ENCODE data around the gene PLOD2. TPM values are rescaled to one million over a fixed set of nuclear protein-coding genes. Genes with fewer than 3 reads are reported as not detected.

PLOD2 gene
- total RNA-seq, 2 experiments from 2014 or later, result not detected

DNA sequence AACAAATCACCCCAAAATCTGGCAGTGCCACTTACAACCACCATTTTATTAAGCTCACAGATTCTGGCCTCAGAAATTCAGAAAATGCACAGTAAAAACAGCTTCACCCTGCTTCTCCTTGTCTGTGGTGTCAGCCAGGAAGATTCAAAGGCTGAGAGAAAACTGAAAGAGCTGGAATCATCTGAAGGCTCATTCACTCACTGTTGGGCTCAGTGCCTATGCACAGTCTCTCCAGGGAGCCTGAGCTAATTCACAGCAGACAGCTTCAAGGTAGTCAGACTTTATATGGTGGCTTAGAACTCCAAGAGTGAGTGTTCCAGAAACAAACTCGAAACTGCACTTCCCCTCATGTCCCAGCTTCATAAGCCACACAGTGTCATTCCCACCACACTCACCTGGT is 16.5 kb upstream of the PLOD2 start:
- POLR2A ChIA-PET, result no interaction called here
- no peaks in the 10 kb centered on the region for H3K4me1 Mint-ChIP-seq (ENCODE audit: low read depth)
- intact Hi-C loops (cut with DNase I, micrococcal nuclease), result no loop called here
- peaks cover 5% of the 10 kb centered on the region for H3K27me3 Mint-ChIP-seq
- Histone ChIP-seq H3K4me1 (ENCODE audit: insufficient read depth, low read length) (no peaks in the 10 kb centered on the region), H3K27ac (ENCODE audit: low read depth in 1 of 2, low read length in 2 of 2) (no peak overlapping the region), H3K4me3 (ENCODE audit: low read length) (no peak overlapping the region), H3K9me3 (ENCODE audit: control insufficient read depth in 1 of 2, insufficient read depth in 1 of 2, low read length in 2 of 2) (no peaks in the 10 kb centered on the region), H3K27me3 (ENCODE audit: control insufficient read depth in 1 of 2, insufficient read depth in 2 of 2, low read length in 2 of 2) (no peaks in the 10 kb centered on the region), H3K36me3 (ENCODE audit: insufficient read depth, low read length) (no peaks in the 10 kb centered on the region)
- H3K36me3 Mint-ChIP-seq (ENCODE audit: low read depth), result no peaks in the 10 kb centered on the region
- ATAC-seq (ENCODE audit: poor library complexity) (no peak), DNase-seq (no peak)
- no peak for TF ChIP-seq CTCF (IDR thresholded peaks at IDR 0.05)
- no peak overlapping the region for H3K27ac Mint-ChIP-seq
- H3K9me3 Mint-ChIP-seq, result no peaks in the 10 kb centered on the region
- CTCF ChIA-PET, result no interaction called here
- no peak overlapping the region for H3K4me3 Mint-ChIP-seq

- Mint-ChIP-seq H3K4me3 (no peak overlapping the region), H3K27ac (no peak overlapping the region), H3K4me1 (ENCODE audit: low read depth) (no peaks in the 10 kb centered on the region), H3K27me3 (peaks cover 5% of the 10 kb centered on the region), H3K9me3 (no peaks in the 10 kb centered on the region), H3K36me3 (ENCODE audit: low read depth) (no peaks in the 10 kb centered on the region)
- TF ChIP-seq CTCF (IDR thresholded peaks at IDR 0.05), result no peak
- DNase-seq (no peak), ATAC-seq (ENCODE audit: poor library complexity) (no peak)
- H3K27me3 ChIP-seq (ENCODE audit: control insufficient read depth in 1 of 2, insufficient read depth in 2 of 2, low read length in 2 of 2), result no peaks in the 10 kb centered on the region
- ChIA-PET CTCF (no interaction called here), POLR2A (no interaction called here)
- intact Hi-C loops (cut with DNase I, micrococcal nuclease), result no loop called here
- H3K4me1 ChIP-seq (ENCODE audit: insufficient read depth, low read length), result no peaks in the 10 kb centered on the region
- no peak overlapping the region for H3K4me3 ChIP-seq (ENCODE audit: low read length)
- H3K9me3 ChIP-seq (ENCODE audit: control insufficient read depth in 1 of 2, insufficient read depth in 1 of 2, low read length in 2 of 2), result no peaks in the 10 kb centered on the region
- H3K27ac ChIP-seq (ENCODE audit: low read depth in 1 of 2, low read length in 2 of 2), result no peak overlapping the region
- no peaks in the 10 kb centered on the region for H3K36me3 ChIP-seq (ENCODE audit: insufficient read depth, low read length)
Measured at GRCh38 chr3:146177072-146177471, 16.1 kb upstream of the PLOD2 start.

- H3K4me1 Mint-ChIP-seq (ENCODE audit: low read depth), result no peaks in the 10 kb centered on the region
- H3K36me3 ChIP-seq (ENCODE audit: insufficient read depth, low read length), result no peaks in the 10 kb centered on the region
- no peaks in the 10 kb centered on the region for H3K9me3 Mint-ChIP-seq
- CTCF ChIA-PET, result no interaction called here
- H3K4me3 Mint-ChIP-seq, result no peak overlapping the region
- H3K27ac Mint-ChIP-seq, result no peak overlapping the region
- ATAC-seq (ENCODE audit: poor library complexity) (no peak), DNase-seq (no peak)
- no peaks in the 10 kb centered on the region for H3K27me3 ChIP-seq (ENCODE audit: control insufficient read depth in 1 of 2, insufficient read depth in 2 of 2, low read length in 2 of 2)
- intact Hi-C loops (cut with DNase I, micrococcal nuclease), result no loop called here
- no peak for TF ChIP-seq CTCF (IDR thresholded peaks at IDR 0.05)
- no peaks in the 10 kb centered on the region for H3K36me3 Mint-ChIP-seq (ENCODE audit: low read depth)
- H3K4me3 ChIP-seq (ENCODE audit: low read length), result no peak overlapping the region
- POLR2A ChIA-PET, result no interaction called here
- no peak overlapping the region for H3K27ac ChIP-seq (ENCODE audit: low read depth in 1 of 2, low read length in 2 of 2)
- H3K27me3 Mint-ChIP-seq, result peaks cover 5% of the 10 kb centered on the region
- H3K9me3 ChIP-seq (ENCODE audit: control insufficient read depth in 1 of 2, insufficient read depth in 1 of 2, low read length in 2 of 2), result no peaks in the 10 kb centered on the region
- H3K4me1 ChIP-seq (ENCODE audit: insufficient read depth, low read length), result no peaks in the 10 kb centered on the region
Measured at GRCh38 chr3:146172586-146172985, 11.6 kb upstream of the PLOD2 start.
